Measurements from ENCODE around the gene RAB11FIP4. TPM values are rescaled to one million over a fixed set of nuclear protein-coding genes. Genes with fewer than 3 reads are reported as not detected.

The RAB11FIP4 gene
- total and polyA plus RNA-seq, 9 of the 15 experiments (the other 6 are each of a cell fraction or from before 2014, with no cell fraction given) = 0.62 to 16.6 (median 8.9) TPM

DNA sequence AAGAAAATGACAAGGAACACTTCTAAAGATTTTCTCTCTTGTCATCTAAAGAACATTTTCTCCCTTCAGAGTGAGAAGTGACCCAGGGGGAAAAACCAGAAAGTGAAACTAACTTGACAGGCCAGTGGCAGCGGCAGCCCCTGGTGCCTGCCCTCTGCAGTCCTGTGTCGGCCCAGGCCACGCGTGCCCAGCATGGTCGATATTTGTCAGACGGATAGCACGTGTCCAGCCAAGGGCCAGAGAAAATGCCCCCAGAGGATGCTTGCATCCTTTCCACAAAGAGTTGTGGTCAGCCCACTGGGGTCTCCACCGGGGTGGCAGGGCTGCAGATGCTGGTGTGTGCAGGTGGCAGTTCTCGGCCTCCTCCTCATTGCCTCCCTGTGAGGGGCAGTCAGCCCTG, 176.6 kb downstream of the RAB11FIP4 start:
- H4K20me1 ChIP-seq (replicated peaks; ENCODE audit: control insufficient read depth, insufficient read depth, low read length) = peaks cover 13% of the 10 kb centered on the region

DNA sequence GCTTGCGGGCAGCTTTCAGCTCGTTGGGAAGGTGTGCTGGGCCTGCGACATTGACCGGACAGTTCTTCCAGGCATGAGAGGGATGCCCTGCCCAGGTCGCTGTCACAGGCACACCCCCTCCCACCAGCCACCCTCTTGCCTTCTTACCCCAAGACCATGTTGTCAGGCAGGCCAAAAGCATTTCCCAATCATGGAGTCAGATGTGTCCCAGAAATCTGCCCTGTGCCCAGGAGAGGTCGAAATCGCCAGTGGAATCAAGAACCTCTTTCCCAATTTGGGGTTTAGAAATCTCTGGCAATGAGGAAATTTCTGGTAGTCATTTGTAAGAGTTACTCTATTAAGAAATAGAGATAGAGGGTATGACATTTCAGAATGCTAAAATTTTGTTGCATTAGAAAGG, 177.1 kb downstream of the RAB11FIP4 start:
- no peaks in the 10 kb centered on the region for H3K9me3 ChIP-seq (replicated peaks; ENCODE audit: control insufficient read depth, insufficient read depth, low read depth, low read length)
- no peaks in the 10 kb centered on the region for H3K36me3 ChIP-seq (ENCODE audit: control insufficient read depth, insufficient read depth, low read length)
- H3K79me2 ChIP-seq (ENCODE audit: control insufficient read depth, insufficient read depth, low read length) = no peaks in the 10 kb centered on the region
- H3K27ac ChIP-seq (ENCODE audit: extremely low read depth, low read depth, low read length) = no peak overlapping the region
- ChIA-PET CTCF (ENCODE audit: low intra/inter-chr PET ratio) (interaction anchor here (0.5 kb wide), 1 partner anchor 498 kb away, joined by 3 read pairs; no protein-coding TSS in a partner anchor), POLR2A (no interaction called here)
- BruUV-seq (replicated peaks) = no TSS peak
- ATAC-seq (no peak), DNase-seq (ENCODE audit: extremely low read depth in 1 of 4, low spot score in 3 of 4) (no peak), FAIRE-seq (no peak)
- no peaks in the 10 kb centered on the region for H3K4me1 ChIP-seq (replicated peaks in 1 of 2; ENCODE audit: control insufficient read depth in 2 of 2, insufficient read depth in 2 of 2, low read length in 2 of 2)
- peaks cover 13% of the 10 kb centered on the region for H4K20me1 ChIP-seq (replicated peaks; ENCODE audit: control insufficient read depth, insufficient read depth, low read length)
- no peak overlapping the region for H3K4me2 ChIP-seq (ENCODE audit: insufficient read depth, low read length)
- no peak overlapping the region for H3K4me3 ChIP-seq
- intact Hi-C loops (cut with micrococcal nuclease) (no loop called here), in situ Hi-C loops (cut with MboI) (no loop called here)
- no peak overlapping the region for H2AFZ ChIP-seq (ENCODE audit: low read depth, low read length)
- H3K9ac ChIP-seq (ENCODE audit: insufficient read depth in 1 of 2, low read depth in 2 of 2, low read length in 2 of 2) = no peak overlapping the region
- H3K27me3 ChIP-seq (ENCODE audit: control insufficient read depth in 2 of 2, insufficient read depth in 2 of 2, low read length in 2 of 2) = peaks cover 45 to 81% of the 10 kb centered on the region in 2 experiments
- H3K9me1 ChIP-seq (ENCODE audit: control insufficient read depth, insufficient read depth, low read length) = peaks cover 3% of the 10 kb centered on the region
- WGBS (ENCODE audit: insufficient coverage, low coverage, missing lambda C conversion rate) = 5% methylated on average over 7 of the region's 7 CpGs
- TF ChIP-seq NONO (IDR thresholded peaks at IDR 0.05; ENCODE audit: low read depth in 2 of 2, low read length in 1 of 2) (no peak), STAT5A (IDR thresholded peaks at IDR 0.05; ENCODE audit: borderline replicate concordance, low read length) (no peak), NCOA1 (IDR thresholded peaks at IDR 0.05; ENCODE audit: low read depth) (no peak), ZKSCAN1 (IDR thresholded peaks at IDR 0.05; ENCODE audit: low read depth, low read length) (no peak), CCAR2 (IDR thresholded peaks at IDR 0.05; ENCODE audit: low read depth, low read length) (no peak), FOXJ3 (CRISPR knock-in tag; IDR thresholded peaks at IDR 0.05) (no peak)

More for the DNA sequence above, 176.6 kb downstream of the RAB11FIP4 start:
- ATAC-seq (no peak), FAIRE-seq (no peak), DNase-seq (ENCODE audit: extremely low read depth in 1 of 4, low spot score in 3 of 4) (no peak)
- Histone ChIP-seq H3K36me3 (ENCODE audit: control insufficient read depth, insufficient read depth, low read length) (no peaks in the 10 kb centered on the region), H3K27ac (ENCODE audit: extremely low read depth, low read depth, low read length) (no peak overlapping the region), H3K9ac (ENCODE audit: insufficient read depth in 1 of 2, low read depth in 2 of 2, low read length in 2 of 2) (no peak overlapping the region), H2AFZ (ENCODE audit: low read depth, low read length) (no peak overlapping the region), H3K27me3 (ENCODE audit: control insufficient read depth in 2 of 2, insufficient read depth in 2 of 2, low read length in 2 of 2) (peaks cover 42 to 76% of the 10 kb centered on the region in 2 experiments), H3K4me3 (no peak overlapping the region), H3K4me2 (ENCODE audit: insufficient read depth, low read length) (no peak overlapping the region), H3K9me1 (ENCODE audit: control insufficient read depth, insufficient read depth, low read length) (peaks cover 3% of the 10 kb centered on the region), H3K4me1 (replicated peaks in 1 of 2; ENCODE audit: control insufficient read depth in 2 of 2, insufficient read depth in 2 of 2, low read length in 2 of 2) (no peaks in the 10 kb centered on the region), H3K9me3 (replicated peaks; ENCODE audit: control insufficient read depth, insufficient read depth, low read depth, low read length) (no peaks in the 10 kb centered on the region), H3K79me2 (ENCODE audit: control insufficient read depth, insufficient read depth, low read length) (no peaks in the 10 kb centered on the region)
- no peak for TF ChIP-seq HDAC2 (IDR thresholded peaks at IDR 0.05)
- TF ChIP-seq SAFB (IDR thresholded peaks at IDR 0.05; ENCODE audit: borderline replicate concordance, low read depth, low read length) = no peak
- TF ChIP-seq PRMT5 (CRISPR knock-in tag; IDR thresholded peaks at IDR 0.05) = no peak
- no peak for TF ChIP-seq ELF1 (tag; IDR thresholded peaks at IDR 0.05)
- TF ChIP-seq HDAC1 (IDR thresholded peaks at IDR 0.05) = no peak
- TF ChIP-seq ZSCAN32 (CRISPR knock-in tag; IDR thresholded peaks at IDR 0.05) = no peak
- intact Hi-C loops (cut with micrococcal nuclease) (no loop called here), in situ Hi-C loops (cut with MboI) (no loop called here)
- ChIA-PET POLR2A (no interaction called here), CTCF (ENCODE audit: low intra/inter-chr PET ratio) (interaction anchor here (0.5 kb wide), 1 partner anchor 498 kb away, joined by 3 read pairs; no protein-coding TSS in a partner anchor)
- WGBS (ENCODE audit: insufficient coverage, low coverage, missing lambda C conversion rate) = 5% methylated on average over 9 of the region's 9 CpGs
- BruUV-seq (replicated peaks) = no TSS peak

All from K562 (cell line).